ENCODE results near the gene DHX8.
"Not testable (repeated sequence)": the region's sequence is repeated elsewhere in the genome, so short reads cannot be mapped to it uniquely, and the experiment has no call there.

DNA sequence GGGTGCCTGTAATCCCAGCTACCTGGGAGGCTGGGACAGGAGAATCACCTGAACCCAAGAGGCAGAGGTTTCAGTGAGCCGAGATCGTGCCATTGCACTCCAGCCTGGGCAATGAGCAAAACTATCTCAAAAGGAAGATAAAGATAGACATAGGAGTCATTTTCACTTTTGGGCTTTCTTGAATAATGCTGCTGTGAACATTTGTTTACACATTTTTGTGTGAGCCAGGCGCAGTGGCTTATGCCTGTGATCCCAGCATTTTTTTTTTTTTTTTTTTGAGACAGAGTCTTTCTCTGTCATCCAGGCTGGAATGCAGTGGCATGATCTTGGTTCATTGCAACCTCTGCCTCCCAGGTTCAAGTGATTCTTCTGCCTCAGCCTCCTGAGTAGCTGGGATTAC, 27.4 kb downstream of the DHX8 start:
- TF ChIP-seq, protein P1, sequence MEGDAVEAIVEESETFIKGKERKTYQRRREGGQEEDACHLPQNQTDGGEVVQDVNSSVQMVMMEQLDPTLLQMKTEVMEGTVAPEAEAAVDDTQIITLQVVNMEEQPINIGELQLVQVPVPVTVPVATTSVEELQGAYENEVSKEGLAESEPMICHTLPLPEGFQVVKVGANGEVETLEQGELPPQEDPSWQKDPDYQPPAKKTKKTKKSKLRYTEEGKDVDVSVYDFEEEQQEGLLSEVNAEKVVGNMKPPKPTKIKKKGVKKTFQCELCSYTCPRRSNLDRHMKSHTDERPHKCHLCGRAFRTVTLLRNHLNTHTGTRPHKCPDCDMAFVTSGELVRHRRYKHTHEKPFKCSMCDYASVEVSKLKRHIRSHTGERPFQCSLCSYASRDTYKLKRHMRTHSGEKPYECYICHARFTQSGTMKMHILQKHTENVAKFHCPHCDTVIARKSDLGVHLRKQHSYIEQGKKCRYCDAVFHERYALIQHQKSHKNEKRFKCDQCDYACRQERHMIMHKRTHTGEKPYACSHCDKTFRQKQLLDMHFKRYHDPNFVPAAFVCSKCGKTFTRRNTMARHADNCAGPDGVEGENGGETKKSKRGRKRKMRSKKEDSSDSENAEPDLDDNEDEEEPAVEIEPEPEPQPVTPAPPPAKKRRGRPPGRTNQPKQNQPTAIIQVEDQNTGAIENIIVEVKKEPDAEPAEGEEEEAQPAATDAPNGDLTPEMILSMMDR (IDR thresholded peaks at IDR 0.05), result not testable (repeated sequence)
- TF ChIP-seq, protein P2, sequence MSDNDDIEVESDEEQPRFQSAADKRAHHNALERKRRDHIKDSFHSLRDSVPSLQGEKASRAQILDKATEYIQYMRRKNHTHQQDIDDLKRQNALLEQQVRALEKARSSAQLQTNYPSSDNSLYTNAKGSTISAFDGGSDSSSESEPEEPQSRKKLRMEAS (IDR thresholded peaks at IDR 0.05; ENCODE audit: low read depth), result not testable (repeated sequence)
- TF ChIP-seq POLR2AphosphoS5 (IDR thresholded peaks at IDR 0.05; ENCODE audit: low read depth, low read length); SIN3A (IDR thresholded peaks at IDR 0.05; ENCODE audit: borderline replicate concordance, low read depth, low read length); RXRA (IDR thresholded peaks at IDR 0.05; ENCODE audit: borderline replicate concordance, low read depth); MXI1 (IDR thresholded peaks at IDR 0.05; ENCODE audit: low read depth, low read length); TAF1 (IDR thresholded peaks at IDR 0.05; ENCODE audit: borderline replicate concordance, low read depth, low read length); EZH2phosphoT487 (IDR thresholded peaks at IDR 0.05; ENCODE audit: borderline replicate concordance, low read depth); TCF12 (IDR thresholded peaks at IDR 0.05); JUND (IDR thresholded peaks at IDR 0.05); CHD2 (IDR thresholded peaks at IDR 0.05; ENCODE audit: low read length, partially characterized antibody): not testable (repeated sequence)
- TF ChIP-seq, protein P3, sequence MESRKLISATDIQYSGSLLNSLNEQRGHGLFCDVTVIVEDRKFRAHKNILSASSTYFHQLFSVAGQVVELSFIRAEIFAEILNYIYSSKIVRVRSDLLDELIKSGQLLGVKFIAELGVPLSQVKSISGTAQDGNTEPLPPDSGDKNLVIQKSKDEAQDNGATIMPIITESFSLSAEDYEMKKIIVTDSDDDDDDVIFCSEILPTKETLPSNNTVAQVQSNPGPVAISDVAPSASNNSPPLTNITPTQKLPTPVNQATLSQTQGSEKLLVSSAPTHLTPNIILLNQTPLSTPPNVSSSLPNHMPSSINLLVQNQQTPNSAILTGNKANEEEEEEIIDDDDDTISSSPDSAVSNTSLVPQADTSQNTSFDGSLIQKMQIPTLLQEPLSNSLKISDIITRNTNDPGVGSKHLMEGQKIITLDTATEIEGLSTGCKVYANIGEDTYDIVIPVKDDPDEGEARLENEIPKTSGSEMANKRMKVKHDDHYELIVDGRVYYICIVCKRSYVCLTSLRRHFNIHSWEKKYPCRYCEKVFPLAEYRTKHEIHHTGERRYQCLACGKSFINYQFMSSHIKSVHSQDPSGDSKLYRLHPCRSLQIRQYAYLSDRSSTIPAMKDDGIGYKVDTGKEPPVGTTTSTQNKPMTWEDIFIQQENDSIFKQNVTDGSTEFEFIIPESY (IDR thresholded peaks at IDR 0.05; ENCODE audit: borderline replicate concordance, low read depth), result not testable (repeated sequence)
- TF ChIP-seq, protein P4, sequence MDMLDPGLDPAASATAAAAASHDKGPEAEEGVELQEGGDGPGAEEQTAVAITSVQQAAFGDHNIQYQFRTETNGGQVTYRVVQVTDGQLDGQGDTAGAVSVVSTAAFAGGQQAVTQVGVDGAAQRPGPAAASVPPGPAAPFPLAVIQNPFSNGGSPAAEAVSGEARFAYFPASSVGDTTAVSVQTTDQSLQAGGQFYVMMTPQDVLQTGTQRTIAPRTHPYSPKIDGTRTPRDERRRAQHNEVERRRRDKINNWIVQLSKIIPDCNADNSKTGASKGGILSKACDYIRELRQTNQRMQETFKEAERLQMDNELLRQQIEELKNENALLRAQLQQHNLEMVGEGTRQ (IDR thresholded peaks at IDR 0.05; ENCODE audit: borderline replicate concordance, low read depth, low read length), result not testable (repeated sequence)

Data from SK-N-SH (cell line).